A673 (cell line): ENCODE measurements around the gene GUCA2B. TPM values are rescaled to one million over a fixed set of nuclear protein-coding genes. Genes with fewer than 3 reads are reported as not detected.

Source experiments
- BruUV-seq: library from RNA; stranded (reverse); fragments of 400-500 nt; replicated peaks from 2 replicates; lab custom pipeline; 2021; lab: Mats Ljungman, UMichigan
- CTCF ChIA-PET: fragments of 300-600 bp; sonication (Branson Sonifier 250); formaldehyde crosslinking; loops from one replicate; lab custom pipeline; 2022; ENCODE audit warnings: antibody characterized with exemption; lab: Charles Lee
- POLR2A ChIA-PET: fragments of 300-600 bp; sonication (Branson Sonifier 250); formaldehyde crosslinking; loops from one replicate; lab custom pipeline; 2022; ENCODE audit warnings: antibody characterized with exemption; ENCODE audit not compliant: low non-redundant PET; lab: Charles Lee
- DNase-seq: peaks from one replicate; pipeline ENCODE4 v3.0.0-alpha.2; 2015; ENCODE audit warnings: low spot score
- H3K27ac ChIP-seq: fragments of 200-600 bp; sonication (generic); 2 replicates; pipeline ENCODE4 v1.5.1; 2016; ENCODE audit warnings: mixed run types, low read depth, mild to moderate bottlenecking, mixed read lengths, antibody characterized with exemption, low read length; ENCODE audit not compliant: poor library complexity, severe bottlenecking
- H3K27me3 ChIP-seq: fragments of 200-600 bp; sonication (generic); replicated peaks from 2 replicates; pipeline ENCODE4 v1.6.1; 2017; ENCODE audit warnings: mixed run types, low read depth, mild to moderate bottlenecking, mixed read lengths, antibody characterized with exemption, low read length; ENCODE audit not compliant: insufficient read depth, poor library complexity
- H3K36me3 ChIP-seq: fragments of 200-600 bp; sonication (generic); 2 replicates; pipeline ENCODE4 v1.6.1; 2016; ENCODE audit warnings: mixed run types, mild to moderate bottlenecking, mixed read lengths, antibody characterized with exemption, low read length; ENCODE audit not compliant: insufficient read depth, poor library complexity, severe bottlenecking
- H3K4me1 ChIP-seq: fragments of 200-600 bp; sonication (generic); 2 replicates; pipeline ENCODE4 v1.6.1; 2017; ENCODE audit warnings: mixed run types, mild to moderate bottlenecking, mixed read lengths, antibody characterized with exemption, low read length; ENCODE audit not compliant: insufficient read depth, poor library complexity, severe bottlenecking
- H3K4me3 ChIP-seq: fragments of 200-600 bp; sonication (generic); 2 replicates; pipeline ENCODE4 v1.5.1; 2016; ENCODE audit warnings: low read depth, mixed run types, mild to moderate bottlenecking, mixed read lengths, low read length; ENCODE audit not compliant: poor library complexity, severe bottlenecking
- H3K9me3 ChIP-seq: fragments of 200-600 bp; sonication (generic); 2 replicates; pipeline ENCODE4 v1.6.1; 2016; ENCODE audit warnings: mixed run types, low read depth, mild to moderate bottlenecking, mixed read lengths, antibody characterized with exemption, low read length; ENCODE audit not compliant: poor library complexity, severe bottlenecking
- CTCF ChIP-seq: fragments of 300-800, 200-600 bp; sonication (generic); conservative IDR thresholded peaks from 2 replicates; pipeline ENCODE4 v1.5.1; 2017; ENCODE audit warnings: low read depth, mild to moderate bottlenecking, antibody characterized with exemption, low read length, moderate library complexity, mixed read lengths
- EZH2 ChIP-seq: fragments of 200-600 bp; sonication (generic); IDR thresholded peaks from 2 replicates; pipeline ENCODE4 v1.6.1; 2017; ENCODE audit warnings: borderline replicate concordance, low read depth, mild to moderate bottlenecking, mixed read lengths, antibody characterized with exemption, low read length; ENCODE audit not compliant: poor library complexity, severe bottlenecking
- intact Hi-C: fragments of 100-400 bp; cut with micrococcal nuclease; formaldehyde crosslinking; loops from one replicate; pipeline ENCODE4 v1.10.0; 2022; ENCODE audit not compliant: unreplicated experiment
- total RNA-seq: library from RNA; stranded (reverse); gene quantifications from 2 replicates; pipeline ENCODE4 v1.2.3, GENCODE V29; 2021

The GUCA2B gene
- total RNA-seq, 1 experiment from 2014 or later: not detected

- TF ChIP-seq EZH2: no peak
- no peak for TF ChIP-seq CTCF
- intact Hi-C loops: no loop called here
- no peak overlapping the region for H3K27ac ChIP-seq
- no peaks in the 10 kb centered on the region for H3K4me1 ChIP-seq
- no peaks in the 10 kb centered on the region for H3K36me3 ChIP-seq
- peaks cover 4% of the 10 kb centered on the region for H3K27me3 ChIP-seq
- no peak overlapping the region for H3K4me3 ChIP-seq
- CTCF ChIA-PET: no interaction called here
- BruUV-seq: no TSS peak
- no peak for DNase-seq
- H3K9me3 ChIP-seq: no peaks in the 10 kb centered on the region
- POLR2A ChIA-PET: no interaction called here
Observed at GRCh38 chr1:42127767-42128166, 25.4 kb upstream of the GUCA2B start.

GRCh38 chr1:42128499-42128898, 24.7 kb upstream of the GUCA2B start:
- BruUV-seq: no TSS peak
- CTCF ChIA-PET: no interaction called here
- no peak for DNase-seq
- H3K4me1 ChIP-seq: no peaks in the 10 kb centered on the region
- H3K36me3 ChIP-seq: no peaks in the 10 kb centered on the region
- POLR2A ChIA-PET: no interaction called here
- TF ChIP-seq CTCF (no peak), EZH2 (no peak)
- no peak overlapping the region for H3K4me3 ChIP-seq
- H3K27me3 ChIP-seq: peaks cover 4% of the 10 kb centered on the region
- H3K27ac ChIP-seq: no peak overlapping the region
- intact Hi-C loops: no loop called here
- no peaks in the 10 kb centered on the region for H3K9me3 ChIP-seq

DNA sequence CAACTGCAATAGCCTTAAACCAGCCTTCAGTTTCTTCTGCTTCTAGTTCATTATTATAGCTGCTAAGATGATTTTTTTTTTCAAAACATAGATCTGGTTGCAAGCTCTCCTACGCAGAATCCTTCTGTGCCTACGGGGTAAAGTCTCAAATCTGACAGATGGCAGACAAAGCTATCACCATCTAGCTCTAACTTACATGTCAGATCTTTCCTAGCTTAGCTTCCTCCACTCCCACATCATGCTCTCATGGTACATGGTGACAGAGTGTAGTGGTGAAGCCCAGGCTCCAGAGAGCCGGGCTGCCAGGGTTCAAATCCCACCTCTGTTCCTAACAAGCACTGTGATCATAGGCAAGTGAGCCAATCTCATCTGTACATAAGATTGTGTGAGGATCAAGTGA, 24.2 kb upstream of the GUCA2B start:
- ChIA-PET CTCF (no interaction called here), POLR2A (no interaction called here)
- no peak overlapping the region for H3K4me3 ChIP-seq
- DNase-seq: no peak
- no peaks in the 10 kb centered on the region for H3K9me3 ChIP-seq
- peaks cover 4% of the 10 kb centered on the region for H3K27me3 ChIP-seq
- no peaks in the 10 kb centered on the region for H3K36me3 ChIP-seq
- no peak overlapping the region for H3K27ac ChIP-seq
- no TSS peak for BruUV-seq
- TF ChIP-seq EZH2: no peak
- TF ChIP-seq CTCF: no peak
- intact Hi-C loops: no loop called here
- no peaks in the 10 kb centered on the region for H3K4me1 ChIP-seq
